A673 (cell line): Measurements from ENCODE around the gene MYLK4. TPM values are rescaled to one million over a fixed set of nuclear protein-coding genes. Genes with fewer than 3 reads are reported as not detected.

Experiments
- BruUV-seq: library from RNA; stranded (reverse); fragments of 400-500 nt; replicated peaks from 2 replicates; lab custom pipeline; 2021; lab: Mats Ljungman, UMichigan
- CTCF ChIA-PET: fragments of 300-600 bp; sonication (Branson Sonifier 250); formaldehyde crosslinking; loops from one replicate; lab custom pipeline; 2022; ENCODE audit warnings: antibody characterized with exemption; lab: Charles Lee
- POLR2A ChIA-PET: fragments of 300-600 bp; sonication (Branson Sonifier 250); formaldehyde crosslinking; loops from one replicate; lab custom pipeline; 2022; ENCODE audit warnings: antibody characterized with exemption; ENCODE audit not compliant: low non-redundant PET; lab: Charles Lee
- DNase-seq: peaks from one replicate; pipeline ENCODE4 v3.0.0-alpha.2; 2015; ENCODE audit warnings: low spot score
- H3K27ac ChIP-seq: fragments of 200-600 bp; sonication (generic); 2 replicates; pipeline ENCODE4 v1.5.1; 2016; ENCODE audit warnings: mixed run types, low read depth, mild to moderate bottlenecking, mixed read lengths, antibody characterized with exemption, low read length; ENCODE audit not compliant: poor library complexity, severe bottlenecking
- H3K27me3 ChIP-seq: fragments of 200-600 bp; sonication (generic); replicated peaks from 2 replicates; pipeline ENCODE4 v1.6.1; 2017; ENCODE audit warnings: mixed run types, low read depth, mild to moderate bottlenecking, mixed read lengths, antibody characterized with exemption, low read length; ENCODE audit not compliant: insufficient read depth, poor library complexity
- H3K36me3 ChIP-seq: fragments of 200-600 bp; sonication (generic); 2 replicates; pipeline ENCODE4 v1.6.1; 2016; ENCODE audit warnings: mixed run types, mild to moderate bottlenecking, mixed read lengths, antibody characterized with exemption, low read length; ENCODE audit not compliant: insufficient read depth, poor library complexity, severe bottlenecking
- H3K4me1 ChIP-seq: fragments of 200-600 bp; sonication (generic); 2 replicates; pipeline ENCODE4 v1.6.1; 2017; ENCODE audit warnings: mixed run types, mild to moderate bottlenecking, mixed read lengths, antibody characterized with exemption, low read length; ENCODE audit not compliant: insufficient read depth, poor library complexity, severe bottlenecking
- H3K4me3 ChIP-seq: fragments of 200-600 bp; sonication (generic); 2 replicates; pipeline ENCODE4 v1.5.1; 2016; ENCODE audit warnings: low read depth, mixed run types, mild to moderate bottlenecking, mixed read lengths, low read length; ENCODE audit not compliant: poor library complexity, severe bottlenecking
- H3K9me3 ChIP-seq: fragments of 200-600 bp; sonication (generic); 2 replicates; pipeline ENCODE4 v1.6.1; 2016; ENCODE audit warnings: mixed run types, low read depth, mild to moderate bottlenecking, mixed read lengths, antibody characterized with exemption, low read length; ENCODE audit not compliant: poor library complexity, severe bottlenecking
- EZH2 ChIP-seq: fragments of 200-600 bp; sonication (generic); IDR thresholded peaks from 2 replicates; pipeline ENCODE4 v1.6.1; 2017; ENCODE audit warnings: borderline replicate concordance, low read depth, mild to moderate bottlenecking, mixed read lengths, antibody characterized with exemption, low read length; ENCODE audit not compliant: poor library complexity, severe bottlenecking
- intact Hi-C: fragments of 100-400 bp; cut with micrococcal nuclease; formaldehyde crosslinking; loops from one replicate; pipeline ENCODE4 v1.10.0; 2022; ENCODE audit not compliant: unreplicated experiment
- total RNA-seq: library from RNA; stranded (reverse); gene quantifications from 2 replicates; pipeline ENCODE4 v1.2.3, GENCODE V29; 2021
- TF ChIP-seq, protein P1 (sequence below): fragments of 300-800, 200-600 bp; sonication (generic); conservative IDR thresholded peaks from 2 replicates; pipeline ENCODE4 v1.5.1; 2017; ENCODE audit warnings: low read depth, mild to moderate bottlenecking, antibody characterized with exemption, low read length, moderate library complexity, mixed read lengths

Gene MYLK4
- total RNA-seq, 1 experiment from 2014 or later, result 0.39 TPM

DNA sequence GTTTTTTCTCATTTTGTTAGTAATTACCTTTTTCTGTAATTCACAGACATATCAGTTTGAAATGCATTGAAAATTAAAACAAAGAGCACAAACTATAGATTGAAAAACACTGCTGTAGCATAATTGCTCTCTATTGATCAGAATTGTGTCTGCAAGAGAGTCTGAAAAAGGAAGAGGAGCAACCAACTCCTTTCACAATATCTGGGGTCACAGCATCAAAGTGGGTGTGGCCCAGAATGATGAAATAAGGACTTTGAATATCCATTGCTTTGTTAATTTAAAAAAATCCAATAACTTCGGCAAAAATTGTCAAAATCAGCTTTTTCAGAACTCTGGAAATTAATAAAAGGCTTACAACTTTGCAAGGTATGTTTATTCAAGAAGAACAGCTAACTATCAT is 99.2 kb downstream of the MYLK4 start:
- DNase-seq, result no peak
- intact Hi-C loops, result no loop called here
- H3K36me3 ChIP-seq, result no peaks in the 10 kb centered on the region
- no peaks in the 10 kb centered on the region for H3K27me3 ChIP-seq
- no peak overlapping the region for H3K27ac ChIP-seq
- CTCF ChIA-PET, result no interaction called here
- no peak overlapping the region for H3K4me3 ChIP-seq
- BruUV-seq, result no TSS peak
- TF ChIP-seq, protein P1, sequence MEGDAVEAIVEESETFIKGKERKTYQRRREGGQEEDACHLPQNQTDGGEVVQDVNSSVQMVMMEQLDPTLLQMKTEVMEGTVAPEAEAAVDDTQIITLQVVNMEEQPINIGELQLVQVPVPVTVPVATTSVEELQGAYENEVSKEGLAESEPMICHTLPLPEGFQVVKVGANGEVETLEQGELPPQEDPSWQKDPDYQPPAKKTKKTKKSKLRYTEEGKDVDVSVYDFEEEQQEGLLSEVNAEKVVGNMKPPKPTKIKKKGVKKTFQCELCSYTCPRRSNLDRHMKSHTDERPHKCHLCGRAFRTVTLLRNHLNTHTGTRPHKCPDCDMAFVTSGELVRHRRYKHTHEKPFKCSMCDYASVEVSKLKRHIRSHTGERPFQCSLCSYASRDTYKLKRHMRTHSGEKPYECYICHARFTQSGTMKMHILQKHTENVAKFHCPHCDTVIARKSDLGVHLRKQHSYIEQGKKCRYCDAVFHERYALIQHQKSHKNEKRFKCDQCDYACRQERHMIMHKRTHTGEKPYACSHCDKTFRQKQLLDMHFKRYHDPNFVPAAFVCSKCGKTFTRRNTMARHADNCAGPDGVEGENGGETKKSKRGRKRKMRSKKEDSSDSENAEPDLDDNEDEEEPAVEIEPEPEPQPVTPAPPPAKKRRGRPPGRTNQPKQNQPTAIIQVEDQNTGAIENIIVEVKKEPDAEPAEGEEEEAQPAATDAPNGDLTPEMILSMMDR, result no peak
- TF ChIP-seq EZH2, result no peak
- POLR2A ChIA-PET, result no interaction called here
- no peaks in the 10 kb centered on the region for H3K4me1 ChIP-seq
- H3K9me3 ChIP-seq, result no peaks in the 10 kb centered on the region

- Histone ChIP-seq H3K4me3 (no peak overlapping the region), H3K4me1 (no peaks in the 10 kb centered on the region), H3K36me3 (no peaks in the 10 kb centered on the region), H3K9me3 (no peaks in the 10 kb centered on the region), H3K27me3 (no peaks in the 10 kb centered on the region), H3K27ac (no peak overlapping the region)
- intact Hi-C loops, result no loop called here
- no peak for TF ChIP-seq EZH2
- TF ChIP-seq, protein P1, result no peak
- no peak for DNase-seq
- ChIA-PET CTCF (no interaction called here), POLR2A (interaction anchor here (0.7 kb wide), 1 partner anchor 300 kb away, joined by 3 read pairs; no protein-coding TSS in a partner anchor)
- no TSS peak for BruUV-seq
Observed at GRCh38 chr6:2646346-2646745, 104.4 kb downstream of the MYLK4 start.

GRCh38 chr6:2643935-2644539 is 106.7 kb downstream of the MYLK4 start:
- intact Hi-C loops, result no loop called here
- Histone ChIP-seq H3K4me1 (no peaks in the 10 kb centered on the region), H3K36me3 (no peaks in the 10 kb centered on the region), H3K27me3 (no peaks in the 10 kb centered on the region), H3K4me3 (no peak overlapping the region), H3K9me3 (no peaks in the 10 kb centered on the region), H3K27ac (no peak overlapping the region)
- DNase-seq, result no peak
- POLR2A ChIA-PET, result no interaction called here
- CTCF ChIA-PET, result no interaction called here
- TF ChIP-seq, protein P1, result no peak
- TF ChIP-seq EZH2, result no peak
- BruUV-seq, result no TSS peak
